Fibroblast of lung (primary cell): ENCODE measurements around the gene ANGPT4. TPM values are rescaled to one million over a fixed set of nuclear protein-coding genes. Genes with fewer than 3 reads are reported as not detected.
"Not testable (repeated sequence)": the region's sequence is repeated elsewhere in the genome, so short reads cannot be mapped to it uniquely, and the experiment has no call there.

Source experiments
- DNase-seq, 2 donors: peaks; one replicate each; pipeline versions ENCODE4 v3.0.0 to v3.0.0-alpha.2; 2010; ENCODE audit warnings: low read depth in 2 of 2
- H2AFZ ChIP-seq: 2 replicates; pipeline ENCODE4 v1.5.1; 2012; ENCODE audit warnings: low read length, control low read depth, inconsistent platforms
- H3K27ac ChIP-seq: 2 replicates; pipeline ENCODE4 v1.5.1; 2011; ENCODE audit warnings: low read length, control low read depth; ENCODE audit not compliant: insufficient read depth
- H3K27me3 ChIP-seq: 2 replicates; pipeline ENCODE4 v1.5.1; 2011; ENCODE audit warnings: mild to moderate bottlenecking, low read length; ENCODE audit not compliant: control insufficient read depth, insufficient read depth
- H3K36me3 ChIP-seq: 2 replicates; pipeline ENCODE4 v1.5.1; 2011; ENCODE audit warnings: low read length; ENCODE audit not compliant: control insufficient read depth, insufficient read depth
- H3K4me1 ChIP-seq: 2 replicates; pipeline ENCODE4 v1.5.1; 2011; ENCODE audit warnings: low read length; ENCODE audit not compliant: control insufficient read depth, insufficient read depth; ENCODE audit errors: extremely low read depth
- H3K4me2 ChIP-seq: 2 replicates; pipeline ENCODE4 v1.5.1; 2011; ENCODE audit warnings: low read length, control low read depth; ENCODE audit not compliant: insufficient read depth; ENCODE audit errors: extremely low read depth
- H3K4me3 ChIP-seq, 4 experiments: fragments of 200-600 bp in 1 of 4; sonication (generic) in 1 of 4; replicated peaks in 1 of 4; 2 replicates each; pipeline ENCODE4 v1.5.1; 2011 to 2016; ENCODE audit warnings: low read length in 4 of 4, low read depth in 3 of 4, mild to moderate bottlenecking in 3 of 4, control low read depth in 2 of 4, inconsistent platforms in 1 of 4, mixed read lengths in 1 of 4; ENCODE audit not compliant: insufficient read depth in 1 of 4; ENCODE audit errors: control extremely low read depth in 1 of 4
- H3K79me2 ChIP-seq: 2 replicates; pipeline ENCODE4 v1.5.1; 2012; ENCODE audit warnings: mild to moderate bottlenecking, low read length, inconsistent platforms; ENCODE audit not compliant: control insufficient read depth, insufficient read depth
- H3K9ac ChIP-seq: 2 replicates; pipeline ENCODE4 v1.5.1; 2011; ENCODE audit warnings: mild to moderate bottlenecking, low read length, control low read depth; ENCODE audit not compliant: insufficient read depth
- H3K9me3 ChIP-seq: 2 replicates; pipeline ENCODE4 v1.5.1; 2012; ENCODE audit warnings: low read depth, low read length; ENCODE audit not compliant: control insufficient read depth, insufficient read depth
- H4K20me1 ChIP-seq: 2 replicates; pipeline ENCODE4 v1.5.1; 2011; ENCODE audit warnings: low read length; ENCODE audit not compliant: control insufficient read depth, insufficient read depth; ENCODE audit errors: extremely low read depth
- CTCF ChIP-seq, 2 donors: IDR thresholded peaks in 1 of 2; conservative IDR thresholded peaks in 1 of 2; 1 replicate in 1 of 2; 2 replicates in 1 of 2; pipeline ENCODE4 v1.5.1; 2011 to 2012; ENCODE audit warnings: low read length in 2 of 2, control low read depth in 1 of 2, inconsistent platforms in 1 of 2, low read depth in 1 of 2, mild to moderate bottlenecking in 1 of 2
- EZH2 ChIP-seq: IDR thresholded peaks from 2 replicates; pipeline ENCODE4 v1.5.1; 2012; ENCODE audit warnings: low read length, control low read depth, mild to moderate bottlenecking; ENCODE audit errors: missing control alignments
- polyA plus RNA-seq, 2 donors: library from polyadenylated mRNA; depleted of rRNA in 1 of 2; stranded (reverse) in 1 of 2; unstranded in 1 of 2; fragments of >200 nt; gene quantifications; 2 replicates each; pipeline ENCODE4 v1.2.1, GENCODE V29; 2011 to 2012; ENCODE audit warnings: missing spikeins in 1 of 2
- total RNA-seq: library from RNA; depleted of rRNA; stranded (reverse); fragments of >200 nt; gene quantifications from 2 replicates; pipeline ENCODE4 v1.2.1, GENCODE V29; 2014

The ANGPT4 gene
- total and polyA plus RNA-seq, 2 donors (not counting 1 experiment from before 2014, with no cell fraction given) = under 0.01 TPM; not detected in 1

GRCh38 chr20:905396-905961 is 10.7 kb downstream of the ANGPT4 start:
- no peaks in the 10 kb centered on the region for H3K36me3 ChIP-seq
- H3K9ac ChIP-seq = no peak overlapping the region
- no peak overlapping the region for H2AFZ ChIP-seq
- no peaks in the 10 kb centered on the region for H3K4me1 ChIP-seq
- no peaks in the 10 kb centered on the region for H4K20me1 ChIP-seq
- H3K4me2 ChIP-seq = no peak overlapping the region
- no peak overlapping the region for H3K4me3 ChIP-seq
- no peaks in the 10 kb centered on the region for H3K27me3 ChIP-seq
- no peak for TF ChIP-seq EZH2
- TF ChIP-seq CTCF (conservative IDR thresholded peaks at IDR 0.05 in 1 of 2, IDR thresholded peaks at IDR 0.05 in 1 of 2; ENCODE audit: low read depth in 1 of 2, low read length in 2 of 2) = no peak
- H3K9me3 ChIP-seq = no peaks in the 10 kb centered on the region
- no peak overlapping the region for H3K27ac ChIP-seq
- DNase-seq = no peak
- no peaks in the 10 kb centered on the region for H3K79me2 ChIP-seq

GRCh38 chr20:904039-904545 is 12.0 kb downstream of the ANGPT4 start:
- no peak overlapping the region for H2AFZ ChIP-seq
- no peak overlapping the region for H3K27ac ChIP-seq
- no peak overlapping the region for H3K4me3 ChIP-seq
- no peaks in the 10 kb centered on the region for H3K27me3 ChIP-seq
- H4K20me1 ChIP-seq = no peaks in the 10 kb centered on the region
- no peaks in the 10 kb centered on the region for H3K79me2 ChIP-seq
- DNase-seq = no peak
- no peaks in the 10 kb centered on the region for H3K36me3 ChIP-seq
- H3K4me1 ChIP-seq = no peaks in the 10 kb centered on the region
- no peak overlapping the region for H3K4me2 ChIP-seq
- H3K9ac ChIP-seq = no peak overlapping the region
- TF ChIP-seq CTCF (conservative IDR thresholded peaks at IDR 0.05 in 1 of 2, IDR thresholded peaks at IDR 0.05 in 1 of 2; ENCODE audit: low read depth in 1 of 2, low read length in 2 of 2) (no peak), EZH2 (no peak)
- no peaks in the 10 kb centered on the region for H3K9me3 ChIP-seq

GRCh38 chr20:897436-897835 is 18.7 kb downstream of the ANGPT4 start:
- not testable (repeated sequence) for H3K27me3 ChIP-seq, H3K36me3 ChIP-seq, H4K20me1 ChIP-seq, H3K9me3 ChIP-seq, H3K9ac ChIP-seq, H3K4me2 ChIP-seq, H2AFZ ChIP-seq, H3K4me1 ChIP-seq, H3K27ac ChIP-seq, H3K4me3 ChIP-seq, H3K79me2 ChIP-seq, DNase-seq
